H9 (cell line): ENCODE measurements around the gene NPTX2. TPM values are rescaled to one million over a fixed set of nuclear protein-coding genes. Genes with fewer than 3 reads are reported as not detected.

Experiments used
- DNase-seq: peaks from one replicate; pipeline ENCODE4 v3.0.0-alpha.2; 2017
- H2AFZ ChIP-seq: one replicate; pipeline ENCODE4 v1.6.1; 2013; ENCODE audit warnings: mild to moderate bottlenecking, low read length, control low read depth, moderate library complexity
- H2AK5ac ChIP-seq: 2 replicates; pipeline ENCODE4 v1.6.1; 2013; ENCODE audit warnings: low read length, control low read depth, mixed read lengths; ENCODE audit not compliant: insufficient read length
- H2BK120ac ChIP-seq: one replicate; pipeline ENCODE4 v1.6.1; 2013; ENCODE audit warnings: low read depth, mild to moderate bottlenecking, low read length, control low read depth, inconsistent platforms; ENCODE audit not compliant: poor library complexity, severe bottlenecking
- H2BK12ac ChIP-seq: 2 replicates; pipeline ENCODE4 v1.6.1; 2013; ENCODE audit warnings: low read length, control low read depth, mixed read lengths, low read depth; ENCODE audit not compliant: insufficient read length
- H2BK15ac ChIP-seq: 2 replicates; pipeline ENCODE4 v1.6.1; 2013; ENCODE audit warnings: low read depth, low read length, control low read depth
- H2BK20ac ChIP-seq: one replicate; pipeline ENCODE4 v1.6.1; 2013; ENCODE audit warnings: low read depth, mild to moderate bottlenecking, low read length, control low read depth, inconsistent platforms; ENCODE audit not compliant: poor library complexity, severe bottlenecking
- H2BK5ac ChIP-seq: 2 replicates; pipeline ENCODE4 v1.6.1; 2013; ENCODE audit warnings: low read length, control low read depth, mixed read lengths; ENCODE audit not compliant: insufficient read length
- H3K14ac ChIP-seq: 2 replicates; pipeline ENCODE4 v1.6.1; 2013; ENCODE audit warnings: low read length, control low read depth; ENCODE audit not compliant: insufficient read depth
- H3K18ac ChIP-seq: 2 replicates; pipeline ENCODE4 v1.6.1; 2013; ENCODE audit warnings: low read depth, mild to moderate bottlenecking, mixed read lengths, low read length, control low read depth; ENCODE audit not compliant: insufficient read length
- H3K23ac ChIP-seq: 2 replicates; pipeline ENCODE4 v1.6.1; 2013; ENCODE audit warnings: low read length, control low read depth, mixed read lengths, low read depth; ENCODE audit not compliant: insufficient read length
- H3K23me2 ChIP-seq: 2 replicates; pipeline ENCODE4 v1.6.1; 2013; ENCODE audit warnings: low read depth, mild to moderate bottlenecking, mixed read lengths, low read length, control low read depth; ENCODE audit not compliant: insufficient read length, poor library complexity, severe bottlenecking
- H3K27ac ChIP-seq: 2 replicates; pipeline ENCODE4 v1.5.1; 2013; ENCODE audit warnings: low read length, control low read depth, mixed read lengths, low read depth; ENCODE audit not compliant: insufficient read length
- H3K27me3 ChIP-seq: 2 replicates; pipeline ENCODE4 v1.6.1; 2013; ENCODE audit warnings: low read length, control low read depth, inconsistent platforms; ENCODE audit not compliant: insufficient read depth
- H3K4ac ChIP-seq: 2 replicates; pipeline ENCODE4 v1.6.1; 2013; ENCODE audit warnings: low read depth, mild to moderate bottlenecking, control low read depth, inconsistent platforms, low read length, moderate library complexity
- H3K4me1 ChIP-seq: 2 replicates; pipeline ENCODE4 v1.6.1; 2013; ENCODE audit warnings: low read length, control low read depth, inconsistent platforms; ENCODE audit not compliant: insufficient read depth
- H3K4me2 ChIP-seq: 2 replicates; pipeline ENCODE4 v1.6.1; 2013; ENCODE audit warnings: low read length, control low read depth, mixed read lengths; ENCODE audit not compliant: insufficient read length, insufficient read depth
- H3K56ac ChIP-seq: 2 replicates; pipeline ENCODE4 v1.6.1; 2013; ENCODE audit warnings: low read depth, mild to moderate bottlenecking, mixed read lengths, low read length, control low read depth; ENCODE audit not compliant: insufficient read length
- H3K79me1 ChIP-seq: 2 replicates; pipeline ENCODE4 v1.6.1; 2013; ENCODE audit warnings: low read depth, mild to moderate bottlenecking, moderate library complexity, low read length, control low read depth, inconsistent platforms; ENCODE audit not compliant: insufficient read depth, poor library complexity, severe bottlenecking
- H3K79me2 ChIP-seq: 2 replicates; pipeline ENCODE4 v1.6.1; 2013; ENCODE audit warnings: low read length, control low read depth, inconsistent platforms; ENCODE audit not compliant: insufficient read depth
- H3K9ac ChIP-seq: 2 replicates; pipeline ENCODE4 v1.6.1; 2013; ENCODE audit warnings: low read length, control low read depth, mixed read lengths; ENCODE audit not compliant: insufficient read length; ENCODE audit errors: extremely low read depth
- H3K9me3 ChIP-seq: one replicate; pipeline ENCODE4 v1.6.1; 2013; ENCODE audit warnings: low read depth, low read length, inconsistent platforms; ENCODE audit not compliant: control insufficient read depth
- H3T11ph ChIP-seq: one replicate; pipeline ENCODE4 v1.6.1; 2013; ENCODE audit warnings: mild to moderate bottlenecking, low read length, control low read depth, inconsistent platforms
- H4K20me1 ChIP-seq: one replicate; pipeline ENCODE4 v1.6.1; 2013; ENCODE audit not compliant: control insufficient read depth, insufficient read length, insufficient read depth
- H4K5ac ChIP-seq: 2 replicates; pipeline ENCODE4 v1.6.1; 2013; ENCODE audit warnings: low read depth, mild to moderate bottlenecking, mixed read lengths, low read length, control low read depth; ENCODE audit not compliant: insufficient read length
- H4K8ac ChIP-seq: replicated peaks from 2 replicates; pipeline ENCODE4 v1.6.1; 2013; ENCODE audit warnings: low read length, control low read depth, mixed read lengths, low read depth; ENCODE audit not compliant: insufficient read length
- H4K91ac ChIP-seq: 2 replicates; pipeline ENCODE4 v1.6.1; 2013; ENCODE audit warnings: low read depth, mild to moderate bottlenecking, moderate library complexity, mixed read lengths, low read length, control low read depth; ENCODE audit not compliant: insufficient read length
- H3K27ac Mint-ChIP-seq, 3 experiments: 2 replicates in 2 of 3; 3 replicates in 1 of 3; pipeline ENCODE4 v1.8.0; 2020 to 2021; ENCODE audit warnings: mixed read lengths in 3 of 3, mild to moderate bottlenecking in 1 of 3, moderate library complexity in 1 of 3
- H3K27me3 Mint-ChIP-seq: 2 replicates; pipeline ENCODE4 v1.8.0; 2021; ENCODE audit warnings: low read depth, mild to moderate bottlenecking, moderate library complexity, mixed read lengths
- H3K36me3 Mint-ChIP-seq, 3 experiments: 2 replicates in 2 of 3; 3 replicates in 1 of 3; pipeline ENCODE4 v1.8.0; 2020 to 2021; ENCODE audit warnings: low read depth in 3 of 3, mixed read lengths in 3 of 3; ENCODE audit not compliant: insufficient read depth in 1 of 3
- H3K4me1 Mint-ChIP-seq, 2 experiments: 2 replicates each; pipeline ENCODE4 v1.8.0; 2020; ENCODE audit warnings: mixed read lengths in 2 of 2
- H3K4me3 Mint-ChIP-seq, 2 experiments: 2 replicates in 1 of 2; 3 replicates in 1 of 2; pipeline ENCODE4 v1.8.0; 2020 to 2021; ENCODE audit warnings: mild to moderate bottlenecking in 2 of 2, mixed read lengths in 2 of 2, moderate library complexity in 1 of 2
- H3K9me3 Mint-ChIP-seq, 2 experiments: 2 replicates in 1 of 2; 3 replicates in 1 of 2; pipeline ENCODE4 v1.8.0; 2020; ENCODE audit warnings: mild to moderate bottlenecking in 2 of 2, mixed read lengths in 2 of 2, moderate library complexity in 1 of 2
- WGBS: extraction: QIAGEN DNeasy Blood & Tissue Kit; methylation state at CpG from one replicate; pipeline ENCODE4 v1.1.7; 2013; ENCODE audit warnings: missing lambda C conversion rate, low lambda C conversion rate, mixed read lengths; ENCODE audit not compliant: insufficient read length; ENCODE audit errors: extremely low coverage; 5-methylcytosine and 5-hydroxymethylcytosine counted together
- total RNA-seq: library from RNA; stranded (reverse); gene quantifications from 2 replicates; pipeline ENCODE4 v1.2.1, GENCODE V29; 2021
- TF ChIP-seq, protein P1 (sequence below): fragments of 200-600 bp; sonication (generic); conservative IDR thresholded peaks from 3 replicates; pipeline ENCODE4 v1.8.0; 2021; ENCODE audit warnings: antibody characterized with exemption, mild to moderate bottlenecking

The NPTX2 gene
- total RNA-seq, 1 experiment from 2014 or later: 8.4 TPM

DNA sequence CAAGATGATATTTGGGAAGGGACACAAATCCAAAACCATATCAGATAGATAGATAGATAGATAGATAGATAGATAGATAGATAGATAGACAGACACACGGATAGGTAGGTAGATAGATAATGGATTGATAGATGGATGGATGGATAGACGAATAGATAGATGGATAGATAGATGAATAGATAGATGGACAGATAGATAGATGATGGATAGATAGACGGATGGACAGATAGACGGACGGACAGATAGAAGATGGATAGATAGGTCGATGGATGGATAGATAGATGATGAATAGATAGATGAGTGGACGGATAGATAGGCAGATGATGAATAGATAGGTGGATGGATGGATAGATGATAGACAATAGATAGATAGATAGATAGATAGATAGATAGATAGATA, 39.8 kb downstream of the NPTX2 start:
- H3K27me3 Mint-ChIP-seq: peaks cover 36% of the 10 kb centered on the region
- H3K9ac ChIP-seq: no peak overlapping the region
- no peak overlapping the region for H2AFZ ChIP-seq
- H4K5ac ChIP-seq: no peak overlapping the region
- peaks cover 0 to 4% of the 10 kb centered on the region in 2 experiments; a peak in 1 of 4 replicates for H3K4me1 Mint-ChIP-seq
- no peak overlapping the region for H4K8ac ChIP-seq
- H2BK120ac ChIP-seq: no peak overlapping the region
- no peak for DNase-seq
- H2BK15ac ChIP-seq: no peak overlapping the region
- TF ChIP-seq, protein P1, sequence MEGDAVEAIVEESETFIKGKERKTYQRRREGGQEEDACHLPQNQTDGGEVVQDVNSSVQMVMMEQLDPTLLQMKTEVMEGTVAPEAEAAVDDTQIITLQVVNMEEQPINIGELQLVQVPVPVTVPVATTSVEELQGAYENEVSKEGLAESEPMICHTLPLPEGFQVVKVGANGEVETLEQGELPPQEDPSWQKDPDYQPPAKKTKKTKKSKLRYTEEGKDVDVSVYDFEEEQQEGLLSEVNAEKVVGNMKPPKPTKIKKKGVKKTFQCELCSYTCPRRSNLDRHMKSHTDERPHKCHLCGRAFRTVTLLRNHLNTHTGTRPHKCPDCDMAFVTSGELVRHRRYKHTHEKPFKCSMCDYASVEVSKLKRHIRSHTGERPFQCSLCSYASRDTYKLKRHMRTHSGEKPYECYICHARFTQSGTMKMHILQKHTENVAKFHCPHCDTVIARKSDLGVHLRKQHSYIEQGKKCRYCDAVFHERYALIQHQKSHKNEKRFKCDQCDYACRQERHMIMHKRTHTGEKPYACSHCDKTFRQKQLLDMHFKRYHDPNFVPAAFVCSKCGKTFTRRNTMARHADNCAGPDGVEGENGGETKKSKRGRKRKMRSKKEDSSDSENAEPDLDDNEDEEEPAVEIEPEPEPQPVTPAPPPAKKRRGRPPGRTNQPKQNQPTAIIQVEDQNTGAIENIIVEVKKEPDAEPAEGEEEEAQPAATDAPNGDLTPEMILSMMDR: no peak
- no peak overlapping the region for H3K4me3 Mint-ChIP-seq
- H3K56ac ChIP-seq: no peak overlapping the region
- no peak overlapping the region for H4K91ac ChIP-seq
- H2BK12ac ChIP-seq: no peak overlapping the region
- no peak overlapping the region for H3K27ac Mint-ChIP-seq
- 100% methylated on average over 4 of the region's 7 CpGs for WGBS
- no peak overlapping the region for H3K23ac ChIP-seq
- no peak overlapping the region for H3K4me2 ChIP-seq
- no peaks in the 10 kb centered on the region for H3K27me3 ChIP-seq
- no peaks in the 10 kb centered on the region for H3K36me3 Mint-ChIP-seq
- no peak overlapping the region for H3K27ac ChIP-seq
- no peaks in the 10 kb centered on the region for H3K79me2 ChIP-seq
- no peak overlapping the region for H3K18ac ChIP-seq
- no peaks in the 10 kb centered on the region for H3K9me3 ChIP-seq
- H3K23me2 ChIP-seq: no peaks in the 10 kb centered on the region
- no peak overlapping the region for H2AK5ac ChIP-seq
- H3K14ac ChIP-seq: no peak overlapping the region
- no peak overlapping the region for H3K4ac ChIP-seq
- no peaks in the 10 kb centered on the region for H3K4me1 ChIP-seq
- no peak overlapping the region for H2BK20ac ChIP-seq
- no peaks in the 10 kb centered on the region for H4K20me1 ChIP-seq
- H3K79me1 ChIP-seq: no peaks in the 10 kb centered on the region
- H3K9me3 Mint-ChIP-seq: no peaks in the 10 kb centered on the region
- no peak overlapping the region for H3T11ph ChIP-seq
- H2BK5ac ChIP-seq: no peak overlapping the region
